Activated CD4-positive, alpha-beta T cell treated with anti-CD3 and anti-CD28 coated beads for 36 hours (primary cell): ENCODE data around the gene ATP1B4. TPM values are rescaled to one million over a fixed set of nuclear protein-coding genes. Genes with fewer than 3 reads are reported as not detected.

Experiments
- ATAC-seq: fragments of 200-7000 bp; cut with Tn5 transposase; one replicate; pipeline ENCODE4 v1.10.0; 2021; ENCODE audit warnings: mild to moderate bottlenecking, moderate library complexity
- CTCF ChIA-PET: fragments of 350-600 bp; sonication (Branson Sonifier 250); formaldehyde crosslinking; loops from one replicate; lab custom pipeline; 2021; ENCODE audit warnings: antibody characterized with exemption; lab: Charles Lee
- POLR2A ChIA-PET: fragments of 350-600 bp; sonication (Branson Sonifier 250); formaldehyde crosslinking; loops from one replicate; lab custom pipeline; 2021; ENCODE audit warnings: antibody characterized with exemption, inconsistent platforms; lab: Charles Lee
- DNase-seq: peaks from one replicate; pipeline ENCODE4 v3.0.0-alpha.2; 2020
- H3K27ac Mint-ChIP-seq: one replicate; pipeline ENCODE4 v1.8.0; 2021; ENCODE audit warnings: mixed read lengths
- H3K27me3 Mint-ChIP-seq: one replicate; pipeline ENCODE4 v1.8.0; 2021; ENCODE audit warnings: mixed read lengths
- H3K36me3 Mint-ChIP-seq: one replicate; pipeline ENCODE4 v1.8.0; 2021; ENCODE audit warnings: low read depth, mixed read lengths
- H3K4me1 Mint-ChIP-seq: one replicate; pipeline ENCODE4 v1.8.0; 2021; ENCODE audit warnings: mixed read lengths
- H3K4me3 Mint-ChIP-seq: one replicate; pipeline ENCODE4 v1.8.0; 2021; ENCODE audit warnings: mild to moderate bottlenecking, moderate library complexity, mixed read lengths
- H3K9me3 Mint-ChIP-seq: one replicate; pipeline ENCODE4 v1.8.0; 2021; ENCODE audit warnings: low read depth, mixed read lengths
- intact Hi-C, 2 experiments: fragments of 100-400 bp; cut with DNase I in 1 of 2; cut with micrococcal nuclease in 1 of 2; formaldehyde crosslinking; loops; one replicate each; pipeline versions ENCODE4 v1.14.2 to v1.15.1; 2022 to 2024; cut with DNase I, micrococcal nuclease
- total RNA-seq, 2 experiments: library from RNA; stranded (reverse); gene quantifications; one replicate each; pipeline ENCODE4 v1.2.3, GENCODE V29; 2021

Gene ATP1B4
- total RNA-seq, 2 experiments from 2014 or later = not detected

DNA sequence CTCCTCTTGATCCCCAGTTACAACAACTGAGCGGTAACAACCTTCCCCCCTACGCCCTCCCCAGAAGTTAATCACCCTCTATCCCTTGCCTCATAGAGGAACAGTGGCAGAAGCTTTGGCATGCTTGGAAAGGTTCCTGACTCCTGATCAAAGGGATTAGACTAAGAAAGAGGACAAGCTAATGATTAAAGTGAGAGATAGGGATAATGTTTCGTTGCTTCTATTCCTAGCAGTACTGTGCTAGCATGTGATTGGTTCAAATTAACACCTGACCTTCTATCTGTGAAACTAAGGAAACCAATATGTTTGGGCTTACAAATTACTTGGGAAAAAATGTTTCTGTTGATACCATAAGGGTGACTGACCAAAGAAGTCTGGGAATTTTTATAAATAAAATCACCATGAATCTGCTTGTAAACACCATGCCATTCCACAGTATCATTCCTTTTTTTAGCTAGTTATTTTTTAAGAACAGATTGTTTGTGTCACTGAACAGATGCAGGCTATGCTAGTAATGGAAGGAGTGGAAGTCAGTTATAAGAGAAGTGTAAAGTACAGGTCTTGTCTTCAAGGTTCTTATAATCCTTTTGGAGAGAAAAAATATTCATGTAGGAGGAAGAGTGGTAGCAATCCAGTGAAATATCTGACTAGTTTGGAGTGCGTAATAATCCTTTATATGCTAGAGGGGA is 11.3 kb upstream of the ATP1B4 start:
- ChIA-PET CTCF (no interaction called here), POLR2A (no interaction called here)
- DNase-seq (no peak), ATAC-seq (no peak)
- Mint-ChIP-seq H3K27ac (no peak overlapping the region), H3K4me3 (no peak overlapping the region), H3K4me1 (no peaks in the 10 kb centered on the region), H3K36me3 (no peaks in the 10 kb centered on the region), H3K9me3 (peaks cover 2% of the 10 kb centered on the region), H3K27me3 (no peaks in the 10 kb centered on the region)
- intact Hi-C loops = no loop called here

DNA sequence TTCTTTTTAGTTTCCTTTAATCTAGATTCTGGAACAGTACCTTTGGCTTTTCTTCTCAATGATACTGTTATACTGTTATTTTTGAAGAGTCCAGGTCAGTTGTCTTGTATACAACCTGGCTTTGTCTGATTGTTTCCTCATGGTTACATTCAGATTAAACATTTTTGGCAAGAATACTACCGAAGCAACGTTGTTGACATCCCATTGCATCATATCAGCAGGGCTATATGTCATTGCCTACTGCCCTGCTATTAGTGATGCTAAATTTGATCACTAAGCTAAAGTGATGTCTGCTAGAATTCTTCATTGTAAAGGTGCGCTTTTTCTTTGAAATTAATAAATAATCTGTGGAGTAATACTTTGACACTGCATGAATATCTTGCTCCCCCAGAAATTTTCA is 5.8 kb upstream of the ATP1B4 start:
- Mint-ChIP-seq H3K27ac (no peak overlapping the region), H3K4me1 (peaks cover 4% of the 10 kb centered on the region), H3K27me3 (no peaks in the 10 kb centered on the region), H3K4me3 (no peak overlapping the region), H3K9me3 (no peaks in the 10 kb centered on the region), H3K36me3 (no peaks in the 10 kb centered on the region)
- DNase-seq (no peak), ATAC-seq (no peak)
- intact Hi-C loops = no loop called here
- CTCF ChIA-PET = no interaction called here
- POLR2A ChIA-PET = no interaction called here

DNA sequence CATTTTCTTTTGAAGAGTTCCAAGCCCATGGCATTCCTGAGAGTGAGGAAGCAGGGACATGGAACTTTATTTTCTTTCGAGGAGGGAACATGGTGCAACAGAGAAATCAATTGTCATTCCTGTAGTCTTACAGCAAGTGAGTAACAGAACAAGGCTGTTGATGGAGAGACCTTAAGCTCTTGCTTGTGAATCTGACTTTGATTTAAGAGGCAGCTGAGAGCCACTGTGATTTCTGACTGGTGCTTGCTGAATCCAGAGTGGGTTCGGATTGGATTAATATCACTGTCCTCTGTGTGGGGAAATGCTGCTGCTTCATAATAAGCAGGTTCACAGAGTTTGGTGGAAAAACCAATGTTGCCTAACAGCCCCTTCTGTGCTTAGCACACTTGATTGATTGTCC is 4.7 kb upstream of the ATP1B4 start:
- H3K4me3 Mint-ChIP-seq = no peak overlapping the region
- no peak for DNase-seq
- POLR2A ChIA-PET = no interaction called here
- H3K27ac Mint-ChIP-seq = no peak overlapping the region
- CTCF ChIA-PET = interaction anchor here (0.8 to 1.0 kb wide), 2 partner anchors 48 to 912 kb away, joined by 3 read pairs; no protein-coding TSS in a partner anchor
- ATAC-seq = no peak
- H3K4me1 Mint-ChIP-seq = peaks cover 4% of the 10 kb centered on the region
- intact Hi-C loops = no loop called here
- H3K36me3 Mint-ChIP-seq = no peaks in the 10 kb centered on the region
- no peaks in the 10 kb centered on the region for H3K9me3 Mint-ChIP-seq
- no peaks in the 10 kb centered on the region for H3K27me3 Mint-ChIP-seq

DNA sequence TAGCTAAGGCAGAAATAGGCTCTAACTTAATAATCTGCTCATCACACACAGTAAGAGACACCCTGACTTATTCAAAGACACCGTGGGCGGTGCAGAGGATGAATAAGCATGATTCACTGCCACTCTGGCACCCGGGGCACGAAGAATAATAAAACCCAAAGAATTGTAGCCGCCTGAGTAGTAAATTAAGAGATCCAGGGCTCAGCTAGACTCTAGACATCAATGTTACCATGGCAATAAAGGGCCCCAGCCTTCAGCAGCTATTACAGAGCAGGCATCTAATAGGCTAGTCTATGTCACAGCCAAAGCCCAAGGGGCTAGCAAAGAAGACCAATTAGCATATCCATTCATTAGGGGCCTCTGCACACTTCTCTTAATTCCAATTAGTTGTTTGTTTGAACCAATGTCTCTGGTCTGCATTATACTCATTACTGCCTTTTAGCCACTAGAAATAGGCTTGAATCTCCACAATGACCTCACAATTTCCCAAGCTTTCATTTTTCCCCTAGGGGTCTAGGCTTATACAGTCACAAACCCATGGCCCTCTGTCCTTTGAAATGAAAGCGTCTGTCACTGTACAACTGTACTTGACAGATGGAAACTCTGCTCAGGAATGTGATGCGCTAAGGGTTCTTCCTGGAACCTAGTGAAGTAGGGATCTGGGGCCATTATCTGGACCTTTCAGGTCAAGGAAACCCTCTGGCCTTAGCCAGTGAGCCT is 3.0 kb upstream of the ATP1B4 start:
- no peaks in the 10 kb centered on the region for H3K36me3 Mint-ChIP-seq
- no peak overlapping the region for H3K4me3 Mint-ChIP-seq
- CTCF ChIA-PET = interaction anchor here (0.7 kb wide), 1 partner anchor 94 kb away, joined by 3 read pairs; no protein-coding TSS in a partner anchor
- ATAC-seq (peak; percentile 99), DNase-seq (peak; percentile 71)
- intact Hi-C loops = no loop called here
- no peaks in the 10 kb centered on the region for H3K27me3 Mint-ChIP-seq
- H3K9me3 Mint-ChIP-seq = no peaks in the 10 kb centered on the region
- H3K4me1 Mint-ChIP-seq = peaks cover 4% of the 10 kb centered on the region
- no peak overlapping the region for H3K27ac Mint-ChIP-seq
- POLR2A ChIA-PET = no interaction called here

DNA sequence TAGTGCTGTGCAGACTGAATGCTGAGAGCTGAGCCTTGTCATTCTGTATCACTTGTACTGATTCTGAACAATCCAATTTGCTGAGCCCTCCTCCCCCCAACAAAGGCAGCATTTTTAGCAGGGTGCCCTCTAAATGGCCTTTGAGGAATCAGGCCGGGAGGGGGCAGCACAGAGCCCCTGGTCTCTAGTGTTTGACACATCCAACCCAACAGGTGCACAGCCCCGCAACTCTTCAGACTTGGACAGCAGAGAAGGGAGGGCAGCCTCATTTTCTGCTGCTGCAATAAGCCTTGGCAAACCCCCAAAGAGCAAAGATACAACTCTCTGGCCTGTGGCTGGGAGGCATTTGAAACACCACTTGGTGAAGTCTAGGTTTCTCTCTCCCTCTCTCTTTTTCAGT is 3.4 kb downstream of the ATP1B4 start:
- Mint-ChIP-seq H3K27ac (no peak overlapping the region), H3K36me3 (no peaks in the 10 kb centered on the region), H3K4me3 (no peak overlapping the region), H3K27me3 (no peaks in the 10 kb centered on the region), H3K4me1 (no peaks in the 10 kb centered on the region), H3K9me3 (no peaks in the 10 kb centered on the region)
- intact Hi-C loops = no loop called here
- DNase-seq (peak; percentile 68), ATAC-seq (no peak)
- POLR2A ChIA-PET = no interaction called here
- CTCF ChIA-PET = interaction anchor here (0.7 to 1.1 kb wide), 3 partner anchors 110 to 371 kb away, joined by 3 read pairs; no protein-coding TSS in a partner anchor

DNA sequence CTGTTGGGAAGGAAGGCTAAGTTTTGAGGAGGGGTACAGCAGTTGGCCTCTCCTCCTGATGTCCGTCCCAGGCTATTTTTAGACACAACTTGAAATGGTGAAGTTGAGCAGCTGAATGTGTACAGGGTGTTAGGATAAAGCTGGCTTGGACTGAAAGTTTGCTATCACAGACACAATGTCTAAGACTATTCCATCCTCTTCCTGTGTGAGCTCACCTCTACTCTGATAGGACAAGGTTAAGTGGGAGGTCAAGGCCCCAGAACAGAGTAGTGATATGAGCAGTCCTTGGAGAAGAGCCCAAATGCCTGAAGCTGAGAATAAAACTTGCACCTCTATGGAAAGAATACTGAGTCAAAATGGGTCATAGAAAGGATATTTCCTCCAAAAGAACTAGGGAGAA is 4.1 kb downstream of the ATP1B4 start:
- Mint-ChIP-seq H3K36me3 (no peaks in the 10 kb centered on the region), H3K4me3 (no peak overlapping the region), H3K27ac (no peak overlapping the region), H3K9me3 (no peaks in the 10 kb centered on the region), H3K27me3 (no peaks in the 10 kb centered on the region), H3K4me1 (no peaks in the 10 kb centered on the region)
- POLR2A ChIA-PET = no interaction called here
- intact Hi-C loops = no loop called here
- CTCF ChIA-PET = interaction anchor here (0.7 to 1.1 kb wide), 3 partner anchors 96 to 120 kb away, joined by 3 read pairs; no protein-coding TSS in a partner anchor
- DNase-seq (no peak), ATAC-seq (no peak)

DNA sequence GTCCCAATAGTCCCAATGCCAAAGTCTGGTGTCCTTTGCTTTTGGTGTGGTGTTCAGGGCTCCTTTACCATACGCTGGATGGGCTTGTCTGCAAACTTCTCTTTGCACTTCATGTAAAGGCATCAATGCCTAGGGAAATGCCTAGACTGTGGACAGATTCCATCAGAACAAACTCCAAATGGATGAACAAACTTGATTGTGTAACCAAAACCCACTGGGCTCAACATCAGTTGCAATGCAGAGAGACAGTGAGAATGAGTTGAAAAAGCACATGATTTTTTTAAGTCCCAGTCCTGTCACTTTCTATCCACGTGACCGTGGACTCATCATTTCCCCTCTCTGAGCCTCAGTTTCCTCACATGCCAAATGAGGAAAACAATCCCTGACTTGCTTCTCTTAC is 4.9 kb downstream of the ATP1B4 start:
- no peak overlapping the region for H3K4me3 Mint-ChIP-seq
- CTCF ChIA-PET = no interaction called here
- intact Hi-C loops = no loop called here
- no peaks in the 10 kb centered on the region for H3K4me1 Mint-ChIP-seq
- DNase-seq (no peak), ATAC-seq (no peak)
- no peaks in the 10 kb centered on the region for H3K9me3 Mint-ChIP-seq
- H3K36me3 Mint-ChIP-seq = no peaks in the 10 kb centered on the region
- POLR2A ChIA-PET = no interaction called here
- H3K27ac Mint-ChIP-seq = no peak overlapping the region
- no peaks in the 10 kb centered on the region for H3K27me3 Mint-ChIP-seq

DNA sequence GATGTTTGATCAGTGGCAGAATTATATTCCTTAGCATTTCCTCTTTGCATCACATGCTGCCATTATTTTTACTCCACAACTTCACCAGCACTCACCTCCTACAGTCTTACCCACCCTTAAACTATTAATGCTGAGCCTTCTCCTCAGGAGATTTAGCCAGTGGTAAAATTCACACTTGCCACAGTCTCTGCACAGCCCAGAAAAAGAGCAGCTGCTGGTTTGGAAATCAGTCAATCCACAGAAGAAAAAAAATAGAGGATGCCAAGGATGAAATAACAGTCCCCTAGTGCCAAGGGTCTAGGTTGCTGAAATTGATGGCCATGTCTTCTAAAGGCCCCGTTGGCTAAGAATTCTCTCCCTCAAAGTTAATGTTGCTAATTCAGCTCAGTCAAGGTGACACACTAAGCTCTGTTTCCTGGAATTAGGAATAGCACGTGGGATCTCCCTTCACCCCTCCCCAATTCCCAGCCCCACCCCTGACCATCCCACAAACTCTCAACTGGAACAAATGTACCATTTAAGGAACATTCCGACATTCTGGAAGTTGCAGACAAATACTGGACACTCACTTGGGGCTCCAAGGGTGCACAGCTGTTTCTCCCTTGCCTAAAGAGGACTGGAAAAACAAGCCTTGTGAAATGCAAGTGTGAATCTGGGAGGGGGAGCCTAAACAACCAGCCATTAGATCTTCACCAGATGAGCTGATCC is 5.7 kb downstream of the ATP1B4 start:
- H3K4me3 Mint-ChIP-seq = no peak overlapping the region
- POLR2A ChIA-PET = no interaction called here
- ATAC-seq (no peak), DNase-seq (no peak)
- no peaks in the 10 kb centered on the region for H3K9me3 Mint-ChIP-seq
- no peaks in the 10 kb centered on the region for H3K4me1 Mint-ChIP-seq
- H3K27me3 Mint-ChIP-seq = no peaks in the 10 kb centered on the region
- H3K36me3 Mint-ChIP-seq = no peaks in the 10 kb centered on the region
- CTCF ChIA-PET = interaction anchor here (0.7 to 1.1 kb wide), 2 partner anchors 26 to 941 kb away, joined by 3 read pairs; no protein-coding TSS in a partner anchor
- no peak overlapping the region for H3K27ac Mint-ChIP-seq
- intact Hi-C loops = no loop called here

DNA sequence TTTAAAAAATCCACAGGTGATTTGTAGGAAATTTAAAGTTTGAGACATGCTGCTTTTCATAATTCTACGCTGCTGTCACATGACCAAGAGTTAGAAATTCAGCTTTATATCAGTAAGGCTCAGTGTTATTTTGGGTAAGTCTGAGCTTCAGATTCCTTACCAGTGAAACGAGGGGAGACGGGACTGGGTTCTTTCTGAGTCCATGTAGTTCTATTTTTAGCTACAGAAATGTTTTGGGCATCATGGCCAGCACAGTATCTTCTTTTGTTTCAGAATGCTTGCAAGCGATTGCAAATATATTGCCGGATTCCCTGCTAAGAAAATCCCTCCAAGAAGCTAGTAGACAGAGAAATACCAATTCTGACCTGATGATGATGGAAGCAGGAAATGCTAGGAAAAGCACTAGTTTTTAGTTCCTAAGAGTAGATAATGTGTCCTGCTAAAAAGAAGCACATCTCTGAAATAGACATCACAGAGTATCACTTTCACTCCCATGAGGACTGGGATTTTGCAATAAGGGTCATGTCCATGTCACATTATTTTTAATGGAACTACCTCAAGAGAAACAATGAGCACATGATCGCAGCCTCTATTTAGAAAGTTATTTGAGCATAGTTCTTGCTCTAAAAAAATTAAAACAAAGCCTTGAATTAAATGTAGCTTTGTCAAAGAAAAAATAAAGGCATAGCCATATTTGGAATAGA is 10.9 kb downstream of the ATP1B4 start:
- no peak for DNase-seq
- CTCF ChIA-PET = interaction anchor here (1.2 kb wide), 1 partner anchor 9 kb away, joined by 3 read pairs; no protein-coding TSS in a partner anchor
- no peak overlapping the region for H3K27ac Mint-ChIP-seq
- H3K4me3 Mint-ChIP-seq = no peak overlapping the region
- H3K9me3 Mint-ChIP-seq = no peaks in the 10 kb centered on the region
- intact Hi-C loops = no loop called here
- no peaks in the 10 kb centered on the region for H3K4me1 Mint-ChIP-seq
- H3K36me3 Mint-ChIP-seq = no peaks in the 10 kb centered on the region
- H3K27me3 Mint-ChIP-seq = no peaks in the 10 kb centered on the region
- no peak for ATAC-seq
- POLR2A ChIA-PET = no interaction called here

DNA sequence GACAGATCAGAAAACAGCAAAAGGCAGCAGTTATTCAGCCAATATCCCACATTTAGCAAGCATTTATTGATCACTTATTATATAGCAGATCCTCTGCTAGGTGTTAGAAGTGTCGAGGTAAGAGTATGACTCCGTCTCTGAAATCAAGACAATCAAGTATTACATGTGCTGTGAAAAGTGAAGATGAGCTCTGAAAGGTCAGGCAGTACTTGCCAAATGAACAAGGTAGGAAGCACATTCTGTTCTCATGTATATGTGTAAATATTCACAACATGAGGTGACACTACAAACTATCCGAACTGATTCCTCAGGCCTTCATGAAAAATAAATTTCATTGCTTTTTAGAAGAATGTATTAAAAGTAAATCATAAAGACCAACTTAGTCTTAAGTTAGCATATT is 15.3 kb downstream of the ATP1B4 start:
- POLR2A ChIA-PET = no interaction called here
- CTCF ChIA-PET = interaction anchor here (1.1 kb wide), 1 partner anchor 68 kb away, joined by 3 read pairs; no protein-coding TSS in a partner anchor
- DNase-seq = no peak
- intact Hi-C loops = no loop called here
- H3K4me1 Mint-ChIP-seq = peaks cover 4% of the 10 kb centered on the region
- no peak overlapping the region for H3K27ac Mint-ChIP-seq
- no peak for ATAC-seq
- H3K9me3 Mint-ChIP-seq = no peaks in the 10 kb centered on the region
- H3K27me3 Mint-ChIP-seq = no peaks in the 10 kb centered on the region
- H3K4me3 Mint-ChIP-seq = no peak overlapping the region
- no peaks in the 10 kb centered on the region for H3K36me3 Mint-ChIP-seq

DNA sequence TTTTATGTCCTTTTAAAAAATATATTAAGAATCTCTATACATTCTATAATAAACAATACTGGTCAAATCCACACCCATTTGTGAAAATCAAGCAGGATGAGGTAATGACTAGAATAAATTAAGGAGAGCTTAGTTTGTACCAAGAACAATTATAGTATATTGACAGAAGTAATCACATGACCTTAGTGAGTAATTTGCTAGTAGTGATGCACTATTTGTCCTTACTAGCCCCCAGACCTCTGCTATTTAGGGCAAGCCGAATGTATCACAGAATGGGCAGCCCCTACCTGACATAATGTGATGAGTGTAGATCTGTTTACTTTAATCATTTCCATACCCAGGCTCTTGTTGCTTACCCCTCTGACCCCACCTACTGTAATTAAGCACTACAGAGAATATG is 15.8 kb downstream of the ATP1B4 start:
- peaks cover 4% of the 10 kb centered on the region for H3K4me1 Mint-ChIP-seq
- CTCF ChIA-PET = no interaction called here
- no peak for ATAC-seq
- intact Hi-C loops = no loop called here
- H3K4me3 Mint-ChIP-seq = no peak overlapping the region
- H3K27me3 Mint-ChIP-seq = no peaks in the 10 kb centered on the region
- POLR2A ChIA-PET = no interaction called here
- no peak for DNase-seq
- no peaks in the 10 kb centered on the region for H3K36me3 Mint-ChIP-seq
- H3K27ac Mint-ChIP-seq = no peak overlapping the region
- no peaks in the 10 kb centered on the region for H3K9me3 Mint-ChIP-seq
